Measurements from ENCODE around the gene CYB561D1. TPM values are rescaled to one million over a fixed set of nuclear protein-coding genes. Genes with fewer than 3 reads are reported as not detected.
"Not testable (repeated sequence)": the region's sequence is repeated elsewhere in the genome, so short reads cannot be mapped to it uniquely, and the experiment has no call there.

The CYB561D1 gene
- 1 to 10 TPM; 7.0 to 9.5 TPM for total RNA-seq

GRCh38 chr1:109493805-109494539, at the start of gene CYB561D1:
TSS of gene CYB561D1 (plus strand) at chr1:109494094. CDS start at chr1:109494140, 46 bp downstream.
- peak; percentile 89 for DNase-seq
- Mint-ChIP-seq H3K36me3 (ENCODE audit: low read depth) (peaks cover 6% of the 10 kb centered on the region), H3K9me3 (no peaks in the 10 kb centered on the region), H3K4me1 (ENCODE audit: low read depth) (peaks cover 45% of the 10 kb centered on the region), H3K27ac (peak within 1 kb of the TSS; percentile 73), H3K27me3 (no peaks in the 10 kb centered on the region), H3K4me3 (peak within 1 kb of the TSS; percentile 93)
- intact Hi-C loops (cut with micrococcal nuclease): loop anchor here (1.0 kb wide), 1 partner anchor 38 kb away; no protein-coding TSS in a partner anchor
- ATAC-seq: peak; percentile 91
- peak; percentile 88 for TF ChIP-seq CTCF (IDR thresholded peaks at IDR 0.05)
- CTCF ChIA-PET: interaction anchor here (0.6 to 40.7 kb wide), 23 partner anchors 9 to 492 kb away, joined by 3 to 1390 read pairs (median 5); partner anchors contain the start of genes AMIGO1, ATXN7L2, GNAI3 and GPR61
- POLR2A ChIA-PET: interaction anchor here (0.6 to 4.1 kb wide), 13 partner anchors 9 to 69 kb away, joined by 3 to 25 read pairs (median 6); partner anchors contain the start of genes AMIGO1, ATXN7L2, GPR61 and PSMA5

DNA sequence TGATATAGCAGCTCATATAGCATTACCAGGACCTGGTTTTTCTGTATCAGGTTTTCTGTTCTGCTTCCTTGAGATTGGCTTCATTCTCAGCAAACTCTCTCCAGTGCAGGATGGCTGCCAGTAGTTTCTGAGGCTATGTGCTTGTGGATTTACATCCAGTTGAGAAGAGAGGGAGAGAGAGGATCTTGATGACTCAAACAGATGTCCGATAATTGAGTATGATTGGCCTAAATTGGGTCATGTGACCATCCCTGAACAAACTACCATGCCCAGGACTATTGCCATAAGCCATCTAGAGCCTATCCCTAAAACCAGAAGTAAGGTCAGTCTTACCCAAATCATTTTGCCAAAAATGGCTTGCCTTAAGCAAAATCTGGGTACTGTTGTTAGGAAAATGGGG, 49.5 kb upstream of the CYB561D1 start:
- Mint-ChIP-seq H3K4me3 (no peak overlapping the region), H3K36me3 (ENCODE audit: low read depth) (no peaks in the 10 kb centered on the region), H3K27ac (no peak overlapping the region), H3K27me3 (peaks cover 13% of the 10 kb centered on the region), H3K4me1 (ENCODE audit: low read depth) (no peaks in the 10 kb centered on the region), H3K9me3 (no peaks in the 10 kb centered on the region)
- intact Hi-C loops (cut with micrococcal nuclease): no loop called here
- no peak for TF ChIP-seq CTCF (IDR thresholded peaks at IDR 0.05)
- DNase-seq (no peak), ATAC-seq (no peak)
- ChIA-PET POLR2A (interaction anchor here (1.0 kb wide), 1 partner anchor 459 kb away, joined by 3 read pairs; no protein-coding TSS in a partner anchor), CTCF (interaction anchor here (2.5 kb wide), 1 partner anchor 88 kb away, joined by 6 read pairs; no protein-coding TSS in a partner anchor)

DNA sequence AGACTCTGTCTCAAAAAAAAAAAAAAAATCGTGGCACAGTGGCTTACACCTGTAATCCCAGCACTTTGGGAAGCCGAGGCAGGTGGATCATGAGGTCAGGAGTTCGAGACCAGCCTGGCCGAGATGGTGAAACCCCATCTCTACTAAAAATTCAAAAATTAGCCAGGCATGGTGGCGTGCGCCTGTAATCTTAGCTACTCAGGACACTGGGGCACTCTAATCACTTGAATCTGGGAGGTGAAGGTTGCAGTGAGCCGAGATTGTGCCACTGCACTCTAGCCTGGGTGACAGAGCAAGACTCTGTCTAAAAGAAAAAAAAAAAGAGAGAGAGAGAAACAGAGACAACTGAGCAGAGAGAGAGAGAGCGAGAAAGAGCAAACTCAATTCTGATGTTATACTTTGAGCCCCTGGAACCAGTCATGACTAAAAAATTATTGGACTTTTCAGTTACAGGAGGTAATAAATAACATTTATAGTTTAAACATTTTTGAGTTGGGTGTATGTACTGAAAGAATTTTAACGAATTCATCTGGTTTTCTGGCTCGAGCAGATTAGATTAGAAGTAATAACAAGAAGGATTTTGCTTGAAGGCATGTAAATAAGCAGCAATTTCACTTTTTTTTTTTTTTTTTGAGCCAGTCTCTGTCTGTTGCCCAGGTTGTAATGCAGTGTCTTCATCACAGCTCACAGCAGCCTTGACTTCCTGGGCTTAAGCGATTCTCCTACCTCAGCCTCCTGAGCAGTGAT, 47.8 kb upstream of the CYB561D1 start:
- H3K4me3 Mint-ChIP-seq; H3K27ac Mint-ChIP-seq; ATAC-seq; H3K9me3 Mint-ChIP-seq; CTCF ChIA-PET; H3K36me3 Mint-ChIP-seq (ENCODE audit: low read depth); DNase-seq; H3K4me1 Mint-ChIP-seq (ENCODE audit: low read depth); intact Hi-C loops (cut with micrococcal nuclease): not testable (repeated sequence)
- POLR2A ChIA-PET: interaction anchor here (0.7 kb wide), 1 partner anchor 291 kb away, joined by 3 read pairs; no protein-coding TSS in a partner anchor
- peaks cover 20% of the 10 kb centered on the region for H3K27me3 Mint-ChIP-seq

DNA sequence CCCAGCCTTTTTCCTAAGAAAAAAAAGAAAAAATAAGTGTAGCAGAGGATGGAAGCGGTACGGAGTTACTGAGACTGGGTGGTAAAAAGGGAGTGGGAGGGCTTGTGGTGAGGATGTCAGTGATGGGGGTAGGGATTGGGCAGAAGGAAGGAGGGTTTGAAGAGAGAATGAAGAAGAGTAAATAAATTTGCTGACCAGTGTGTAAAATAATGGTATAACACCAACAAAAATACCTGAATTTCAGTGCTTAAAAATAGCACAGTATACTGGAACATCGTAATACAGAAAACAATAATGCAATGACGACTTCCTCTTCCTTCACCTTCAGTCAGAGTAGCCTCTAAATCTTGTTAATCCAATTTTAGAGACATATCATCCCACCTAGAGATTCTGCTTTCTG, 46.4 kb upstream of the CYB561D1 start:
- TF ChIP-seq CTCF (IDR thresholded peaks at IDR 0.05): no peak
- H3K9me3 Mint-ChIP-seq: peaks cover 2% of the 10 kb centered on the region
- DNase-seq (no peak), ATAC-seq (no peak)
- no peaks in the 10 kb centered on the region for H3K36me3 Mint-ChIP-seq (ENCODE audit: low read depth)
- CTCF ChIA-PET: no interaction called here
- POLR2A ChIA-PET: no interaction called here
- no peak overlapping the region for H3K4me3 Mint-ChIP-seq
- peaks cover 24% of the 10 kb centered on the region for H3K27me3 Mint-ChIP-seq
- intact Hi-C loops (cut with micrococcal nuclease): no loop called here
- H3K4me1 Mint-ChIP-seq (ENCODE audit: low read depth): no peaks in the 10 kb centered on the region
- no peak overlapping the region for H3K27ac Mint-ChIP-seq

GRCh38 chr1:109454497-109455133, 39.3 kb upstream of the CYB561D1 start:
- no peak overlapping the region for H3K4me3 Mint-ChIP-seq
- H3K9me3 Mint-ChIP-seq: peaks cover 12% of the 10 kb centered on the region
- peaks cover 2% of the 10 kb centered on the region for H3K36me3 Mint-ChIP-seq (ENCODE audit: low read depth)
- intact Hi-C loops (cut with micrococcal nuclease): no loop called here
- ChIA-PET POLR2A (interaction anchor here (1.4 kb wide), 1 partner anchor 17 kb away, joined by 5 read pairs; no protein-coding TSS in a partner anchor), CTCF (no interaction called here)
- peaks cover 15% of the 10 kb centered on the region for H3K27me3 Mint-ChIP-seq
- DNase-seq (no peak), ATAC-seq (no peak)
- TF ChIP-seq CTCF (IDR thresholded peaks at IDR 0.05): no peak
- no peak overlapping the region for H3K27ac Mint-ChIP-seq
- H3K4me1 Mint-ChIP-seq (ENCODE audit: low read depth): no peaks in the 10 kb centered on the region

Data from activated CD8-positive, alpha-beta T cell treated with anti-CD3 and anti-CD28 coated beads for 36 hours (primary cell).